ENCODE measurements around the gene RGS14.

Gene RGS14

GRCh38 chr5:177355162-177355867, 2.4 kb upstream of the RGS14 start:
- H3K9ac ChIP-seq = no peak overlapping the region
- no peak overlapping the region for H3K4me3 ChIP-seq (ENCODE audit: low read depth, low read length)
- peaks cover 4% of the 10 kb centered on the region for H3K4me1 ChIP-seq

GRCh38 chr5:177355868-177356168, 1.9 kb upstream of the RGS14 start:
- TF ChIP-seq CTCF (IDR thresholded peaks at IDR 0.05) = no peak
- H3K27ac ChIP-seq = no peak overlapping the region
- H3K9me3 ChIP-seq (ENCODE audit: control insufficient read depth, low read length) = no peaks in the 10 kb centered on the region
- no peak overlapping the region for H3K4me3 ChIP-seq (ENCODE audit: low read depth, low read length)
- no peaks in the 10 kb centered on the region for H3K27me3 ChIP-seq (ENCODE audit: control insufficient read depth, insufficient read depth, low read length)
- peaks cover 4% of the 10 kb centered on the region for H3K79me2 ChIP-seq
- H2AFZ ChIP-seq = no peak overlapping the region
- H3K36me3 ChIP-seq (ENCODE audit: control insufficient read depth, insufficient read depth, low read length) = no peaks in the 10 kb centered on the region
- no peaks in the 10 kb centered on the region for H3K4me1 ChIP-seq
- no peak overlapping the region for H3K4me2 ChIP-seq (ENCODE audit: low read length)
- H3K9ac ChIP-seq = no peak overlapping the region

More at GRCh38 chr5:177355162-177355867, 2.4 kb upstream of the RGS14 start:
- no peak for TF ChIP-seq CTCF (IDR thresholded peaks at IDR 0.05)
- H3K4me2 ChIP-seq (ENCODE audit: low read length) = no peak overlapping the region
- peaks cover 9% of the 10 kb centered on the region for H3K79me2 ChIP-seq
- no peak overlapping the region for H3K27ac ChIP-seq
- H3K9me3 ChIP-seq (ENCODE audit: control insufficient read depth, low read length) = no peaks in the 10 kb centered on the region
- H2AFZ ChIP-seq = no peak overlapping the region
- H3K36me3 ChIP-seq (ENCODE audit: control insufficient read depth, insufficient read depth, low read length) = no peaks in the 10 kb centered on the region
- H3K27me3 ChIP-seq (ENCODE audit: control insufficient read depth, insufficient read depth, low read length) = no peaks in the 10 kb centered on the region

GRCh38 chr5:177356746-177357145, 978 bp upstream of the RGS14 start:
- Histone ChIP-seq H3K9me3 (ENCODE audit: control insufficient read depth, low read length) (no peaks in the 10 kb centered on the region), H3K36me3 (ENCODE audit: control insufficient read depth, insufficient read depth, low read length) (no peaks in the 10 kb centered on the region), H3K27ac (no peak overlapping the region), H3K27me3 (ENCODE audit: control insufficient read depth, insufficient read depth, low read length) (no peaks in the 10 kb centered on the region), H3K4me3 (ENCODE audit: low read depth, low read length) (no peak overlapping the region), H3K79me2 (no peaks in the 10 kb centered on the region), H3K4me2 (ENCODE audit: low read length) (no peak overlapping the region), H3K9ac (no peak overlapping the region), H3K4me1 (no peaks in the 10 kb centered on the region), H2AFZ (no peak overlapping the region)
- no peak for TF ChIP-seq CTCF (IDR thresholded peaks at IDR 0.05)

GRCh38 chr5:177357146-177357458, 622 bp upstream of the RGS14 start:
- H3K4me1 ChIP-seq = no peaks in the 10 kb centered on the region
- H3K36me3 ChIP-seq (ENCODE audit: control insufficient read depth, insufficient read depth, low read length) = no peaks in the 10 kb centered on the region
- H3K79me2 ChIP-seq = no peaks in the 10 kb centered on the region
- no peak overlapping the region for H3K4me3 ChIP-seq (ENCODE audit: low read depth, low read length)
- no peak overlapping the region for H2AFZ ChIP-seq
- H3K4me2 ChIP-seq (ENCODE audit: low read length) = no peak overlapping the region
- H3K9ac ChIP-seq = no peak overlapping the region
- TF ChIP-seq CTCF (IDR thresholded peaks at IDR 0.05) = no peak
- H3K27me3 ChIP-seq (ENCODE audit: control insufficient read depth, insufficient read depth, low read length) = no peaks in the 10 kb centered on the region
- H3K9me3 ChIP-seq (ENCODE audit: control insufficient read depth, low read length) = no peaks in the 10 kb centered on the region
- H3K27ac ChIP-seq = no peak overlapping the region

- no peak for TF ChIP-seq CTCF (IDR thresholded peaks at IDR 0.05)
- H2AFZ ChIP-seq = no peak overlapping the region
- H3K9ac ChIP-seq = no peak overlapping the region
- no peak overlapping the region for H3K4me3 ChIP-seq (ENCODE audit: low read depth, low read length)
- H3K9me3 ChIP-seq (ENCODE audit: control insufficient read depth, low read length) = no peaks in the 10 kb centered on the region
- H3K4me1 ChIP-seq = no peaks in the 10 kb centered on the region
- H3K27me3 ChIP-seq (ENCODE audit: control insufficient read depth, insufficient read depth, low read length) = no peaks in the 10 kb centered on the region
- no peaks in the 10 kb centered on the region for H3K79me2 ChIP-seq
- H3K27ac ChIP-seq = no peak overlapping the region
- no peaks in the 10 kb centered on the region for H3K36me3 ChIP-seq (ENCODE audit: control insufficient read depth, insufficient read depth, low read length)
- H3K4me2 ChIP-seq (ENCODE audit: low read length) = no peak overlapping the region
Observed at GRCh38 chr5:177358370-177358819, 671 bp downstream of the RGS14 start.
